Measurements from ENCODE around the gene RGP1. TPM values are rescaled to one million over a fixed set of nuclear protein-coding genes. Genes with fewer than 3 reads are reported as not detected.

Gene RGP1
- polyA plus RNA-seq, 1 donor from 2014 or later: 7.2 TPM

Other genes starting within 250 kb of the RGP1 start
- 10.3 TPM for gene TESK1, start 144.0 kb upstream of the RGP1 start, polyA plus RNA-seq
- gene CD72, start 130.9 kb upstream of the RGP1 start, polyA plus RNA-seq: 51.9 TPM
- gene SIT1, start 98.4 kb upstream of the RGP1 start, polyA plus RNA-seq: 188 TPM
- 30.5 TPM for gene RMRP, start 91.3 kb upstream of the RGP1 start, polyA plus RNA-seq
- 77.4 TPM for gene CCDC107, start 91.0 kb upstream of the RGP1 start, polyA plus RNA-seq
- 0.64 TPM for gene ARHGEF39, start 84.1 kb upstream of the RGP1 start, polyA plus RNA-seq
- gene CA9, start 75.4 kb upstream of the RGP1 start, polyA plus RNA-seq: not detected
- gene TPM2, start 59.4 kb upstream of the RGP1 start, polyA plus RNA-seq: not detected
- 106 TPM for gene TLN1, start 17.1 kb upstream of the RGP1 start, polyA plus RNA-seq
- gene CREB3, start 16.6 kb upstream of the RGP1 start, polyA plus RNA-seq: 29.3 TPM
- 34.6 TPM for gene GBA2, start 59 bp upstream of the RGP1 start, polyA plus RNA-seq
- 3.8 TPM for gene MSMP, start 5.0 kb downstream of the RGP1 start, polyA plus RNA-seq
- gene NPR2, start 42.3 kb downstream of the RGP1 start, polyA plus RNA-seq: 1.9 TPM
- 1.1 TPM for gene SPAG8, start 63.0 kb downstream of the RGP1 start, polyA plus RNA-seq
- gene HINT2, start 65.8 kb downstream of the RGP1 start, polyA plus RNA-seq: 89.2 TPM
- not detected for gene FAM221B, start 79.4 kb downstream of the RGP1 start, polyA plus RNA-seq
- 1.3 TPM for gene TMEM8B, start 79.9 kb downstream of the RGP1 start, polyA plus RNA-seq
- not detected for gene OR13J1, start 121.1 kb downstream of the RGP1 start, polyA plus RNA-seq
- not detected for gene HRCT1, start 156.9 kb downstream of the RGP1 start, polyA plus RNA-seq
- gene SPAAR, start 160.2 kb downstream of the RGP1 start, polyA plus RNA-seq: not detected
- gene OR2S2, start 208.9 kb downstream of the RGP1 start, polyA plus RNA-seq: not detected

Data from IgD-negative memory B cell (primary cell).